HFF-Myc (cell line): ENCODE results near the gene WRAP73.

Source experiments
- DNase-seq: peaks from one replicate; pipeline ENCODE4 v3.0.0-alpha.2; 2011; ENCODE audit warnings: low read depth; ENCODE audit errors: extremely low read depth
- H3K4me3 ChIP-seq: replicated peaks from 2 replicates; pipeline ENCODE4 v1.5.1; 2011; ENCODE audit warnings: low read depth, mild to moderate bottlenecking, control low read depth, low read length
- CTCF ChIP-seq: IDR thresholded peaks from 2 replicates; pipeline ENCODE4 v1.5.1; 2012; ENCODE audit warnings: mild to moderate bottlenecking, low read depth, low read length, control low read depth; ENCODE audit errors: missing control alignments

WRAP73 gene

GRCh38 chr1:3688356-3689137 is 38.6 kb upstream of the WRAP73 start:
- DNase-seq: no peak
- H3K4me3 ChIP-seq: no peak overlapping the region
- TF ChIP-seq CTCF: no peak

DNA sequence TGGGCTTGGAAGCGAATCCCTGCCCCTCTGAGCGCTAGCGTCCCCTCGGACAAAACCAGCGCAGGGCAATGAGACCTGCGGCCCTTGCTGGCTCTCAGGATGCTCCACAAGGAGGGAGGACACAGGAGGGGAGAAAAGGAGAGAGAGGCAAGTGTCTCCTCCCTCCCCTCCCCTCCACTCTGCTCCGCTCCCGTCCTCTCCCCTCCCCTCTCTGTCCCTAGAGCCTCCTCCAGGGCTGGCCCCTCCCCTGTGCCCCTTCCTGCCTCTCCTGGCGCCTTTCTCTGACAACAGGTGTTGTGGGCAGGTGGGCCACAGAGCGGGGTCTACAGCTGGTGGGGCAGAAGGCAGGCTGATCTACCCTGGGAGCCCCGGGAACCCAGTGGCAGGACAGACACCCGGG is 37.6 kb upstream of the WRAP73 start:
- DNase-seq: no peak
- no peak overlapping the region for H3K4me3 ChIP-seq
- TF ChIP-seq CTCF: no peak

DNA sequence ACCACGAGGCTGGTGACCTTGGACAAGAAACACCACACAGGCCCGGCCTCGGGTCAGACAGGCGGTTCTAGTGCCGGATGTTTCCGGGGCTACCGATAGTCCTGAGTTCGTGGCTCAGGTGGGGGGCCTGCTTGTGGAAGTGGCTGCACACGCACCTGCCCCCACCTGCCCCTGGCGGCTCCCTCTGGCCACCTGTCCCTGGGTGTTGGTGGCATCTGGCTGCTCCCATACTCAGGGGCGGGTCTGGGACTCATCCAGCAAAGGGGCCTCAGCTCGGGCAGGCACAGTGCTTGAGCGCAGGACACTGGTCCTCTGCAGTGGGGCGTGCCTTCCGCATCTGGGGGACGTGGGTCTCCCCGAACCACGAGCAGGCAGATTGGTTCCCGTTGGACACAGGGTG is 36.0 kb upstream of the WRAP73 start:
- no peak for DNase-seq
- no peak for TF ChIP-seq CTCF
- H3K4me3 ChIP-seq: no peak overlapping the region

DNA sequence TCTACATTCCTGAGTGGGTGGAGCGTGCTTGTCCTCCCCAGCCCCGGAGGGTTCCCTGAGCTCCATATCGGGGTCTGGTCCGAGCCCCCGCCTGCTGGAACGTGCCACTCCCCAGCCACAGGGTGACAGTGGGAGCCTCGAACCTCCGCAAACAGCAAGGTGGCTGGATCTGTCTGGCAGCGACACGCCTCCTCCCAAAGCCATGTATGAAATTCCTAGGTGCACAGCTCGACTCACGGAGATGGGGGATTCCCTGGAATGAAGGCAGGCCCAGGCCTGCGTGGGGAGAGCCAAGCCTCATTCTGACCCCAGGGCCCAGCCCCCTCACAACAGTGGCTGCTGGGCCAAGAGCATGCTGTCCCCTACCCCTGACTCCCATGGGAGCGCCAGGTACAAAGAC is 35.3 kb upstream of the WRAP73 start:
- no peak for DNase-seq
- TF ChIP-seq CTCF: no peak
- no peak overlapping the region for H3K4me3 ChIP-seq

- no peak overlapping the region for H3K4me3 ChIP-seq
- TF ChIP-seq CTCF: no peak
- no peak for DNase-seq
Measured at GRCh38 chr1:3683992-3684391, 34.1 kb upstream of the WRAP73 start.

- no peak overlapping the region for H3K4me3 ChIP-seq
- DNase-seq: no peak
- TF ChIP-seq CTCF: no peak
Measured at GRCh38 chr1:3683197-3683596, 33.3 kb upstream of the WRAP73 start.
